Hematopoietic multipotent progenitor cell treated with erythropoietin and hydrocortisone succinate and interleukin-3 and kit ligand, for 17 days (in vitro differentiated cells): ENCODE data around the gene RUVBL2.
"Not testable (repeated sequence)": the region's sequence is repeated elsewhere in the genome, so short reads cannot be mapped to it uniquely, and the experiment has no call there.

Source experiments
- DNase-seq: peaks from one replicate; pipeline ENCODE4 v3.0.0-alpha.2; 2015; ENCODE audit warnings: low spot score

RUVBL2 gene

DNA sequence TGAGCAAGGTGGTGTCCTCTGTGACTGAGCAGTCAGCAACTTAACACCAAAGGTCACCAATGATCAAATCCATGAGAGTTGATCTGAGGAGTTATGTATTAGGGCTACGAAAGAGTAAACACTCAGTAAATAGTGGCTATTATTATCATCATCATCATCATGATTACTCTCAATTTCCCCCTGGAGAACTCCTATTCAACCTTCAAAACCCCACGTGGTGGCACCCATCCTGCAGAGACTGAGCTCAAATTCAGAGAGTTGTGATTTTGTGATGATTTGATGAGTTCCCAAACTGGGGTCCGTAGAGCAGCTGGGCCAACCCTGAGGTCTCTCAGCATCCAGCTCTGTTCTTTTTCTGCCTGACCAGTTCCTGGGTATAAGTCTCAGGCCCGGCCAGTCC, 56.1 kb downstream of the RUVBL2 start:
- DNase-seq: not testable (repeated sequence)

DNA sequence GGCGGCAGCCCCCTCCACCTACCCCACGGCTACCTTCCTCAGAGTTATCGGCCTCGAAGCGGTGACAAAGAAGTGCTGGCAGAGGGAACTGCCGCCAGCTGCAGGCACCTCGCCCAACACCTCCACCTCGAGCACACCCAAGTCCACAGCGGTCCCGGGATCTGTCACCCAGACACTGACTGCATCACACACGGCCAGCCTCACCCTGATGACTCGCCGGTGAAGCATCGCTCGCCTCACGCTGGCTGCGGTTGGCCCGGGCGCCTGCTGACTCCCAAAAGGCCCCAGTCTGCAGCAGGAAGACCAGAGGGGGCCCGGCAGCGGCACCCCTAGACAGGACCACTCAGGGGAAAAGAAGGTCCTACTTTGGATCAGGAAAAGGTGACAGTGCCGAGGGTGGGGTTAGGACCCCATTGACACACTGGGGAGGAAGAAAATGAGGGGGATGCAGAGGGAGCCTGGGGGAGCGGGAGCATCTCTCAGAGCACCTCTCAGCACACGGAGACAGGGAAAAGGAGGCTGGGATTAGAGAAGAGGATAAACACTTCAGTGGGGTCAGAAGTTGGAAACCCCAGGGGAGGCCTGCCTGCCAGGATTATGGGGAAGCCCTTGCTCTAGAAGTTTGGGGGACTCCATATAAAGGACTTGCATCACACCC, 56.8 kb downstream of the RUVBL2 start:
- not testable (repeated sequence) for DNase-seq

DNA sequence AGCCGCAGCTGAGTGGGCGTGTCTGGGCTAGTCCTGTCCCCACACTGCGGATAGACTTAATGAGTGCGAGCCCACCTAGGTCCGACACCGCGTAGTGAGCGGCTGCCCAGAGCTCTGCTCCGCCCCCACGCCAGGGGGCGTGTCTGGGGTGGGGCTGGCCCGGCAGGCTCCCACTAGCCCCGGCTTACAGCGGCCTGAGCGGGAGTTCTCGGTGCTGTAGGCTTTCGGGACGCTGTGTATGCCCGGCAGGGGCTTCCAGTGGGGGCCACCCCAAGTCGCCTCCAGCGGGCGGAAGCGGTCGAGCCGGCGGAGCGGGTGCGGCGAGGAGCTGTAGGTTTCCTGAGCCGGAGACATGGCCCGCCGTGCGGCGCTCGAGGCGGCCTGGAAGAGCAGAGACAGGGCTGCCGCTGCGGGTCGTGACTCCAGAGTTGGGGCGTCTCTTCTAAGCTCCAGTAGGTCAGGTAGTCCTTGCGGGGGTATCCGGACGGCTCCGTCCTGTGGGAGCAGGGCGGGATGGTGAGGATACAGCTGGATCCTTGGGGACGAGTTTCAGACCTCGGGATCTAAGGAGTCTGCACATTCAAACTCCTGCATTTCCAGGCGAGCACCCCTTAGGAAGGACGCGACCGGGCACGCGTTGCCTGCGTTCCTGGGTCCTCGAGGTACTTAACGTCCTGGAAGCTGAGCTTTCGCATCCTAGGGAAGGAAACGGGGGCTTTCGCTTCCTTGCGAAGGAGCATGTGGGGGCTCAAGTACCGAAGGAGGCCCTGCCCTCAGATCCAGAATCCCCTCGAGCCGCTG, 62.6 kb downstream of the RUVBL2 start:
- peak; percentile 32 for DNase-seq

DNA sequence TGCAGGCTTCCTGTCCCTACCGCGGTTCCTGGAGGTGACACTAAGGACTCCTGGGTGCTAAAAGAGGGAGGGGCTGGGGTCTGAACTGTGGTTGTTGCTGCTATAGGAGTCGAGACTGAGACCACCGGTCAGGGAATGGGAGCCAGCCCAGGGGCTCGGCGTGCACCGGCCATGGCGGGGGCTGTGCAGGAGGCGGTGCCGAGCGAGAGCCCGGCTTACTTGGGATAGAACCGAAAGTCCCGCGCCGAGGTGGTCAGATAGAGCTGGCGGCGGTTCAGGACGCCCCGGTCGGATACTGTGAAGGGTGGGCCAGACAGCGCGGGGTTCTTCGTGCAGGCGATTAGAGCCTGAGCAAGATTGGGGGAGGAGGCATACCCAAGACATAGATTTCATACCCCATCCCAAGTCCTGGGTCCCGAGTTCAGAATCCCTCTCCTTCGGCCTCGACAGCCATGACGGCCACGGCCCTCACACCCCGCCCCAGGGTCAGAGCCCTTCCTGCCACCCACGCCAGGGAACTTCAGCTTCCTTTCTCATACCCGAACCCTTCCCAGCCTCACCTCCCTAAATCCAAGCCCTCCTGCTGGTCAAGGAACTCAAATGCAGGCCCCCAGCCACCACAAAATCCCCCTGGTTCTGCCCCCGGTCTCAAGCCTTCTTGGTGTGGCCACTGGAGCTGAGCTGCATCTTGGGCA, 63.4 kb downstream of the RUVBL2 start:
- not testable (repeated sequence) for DNase-seq

DNA sequence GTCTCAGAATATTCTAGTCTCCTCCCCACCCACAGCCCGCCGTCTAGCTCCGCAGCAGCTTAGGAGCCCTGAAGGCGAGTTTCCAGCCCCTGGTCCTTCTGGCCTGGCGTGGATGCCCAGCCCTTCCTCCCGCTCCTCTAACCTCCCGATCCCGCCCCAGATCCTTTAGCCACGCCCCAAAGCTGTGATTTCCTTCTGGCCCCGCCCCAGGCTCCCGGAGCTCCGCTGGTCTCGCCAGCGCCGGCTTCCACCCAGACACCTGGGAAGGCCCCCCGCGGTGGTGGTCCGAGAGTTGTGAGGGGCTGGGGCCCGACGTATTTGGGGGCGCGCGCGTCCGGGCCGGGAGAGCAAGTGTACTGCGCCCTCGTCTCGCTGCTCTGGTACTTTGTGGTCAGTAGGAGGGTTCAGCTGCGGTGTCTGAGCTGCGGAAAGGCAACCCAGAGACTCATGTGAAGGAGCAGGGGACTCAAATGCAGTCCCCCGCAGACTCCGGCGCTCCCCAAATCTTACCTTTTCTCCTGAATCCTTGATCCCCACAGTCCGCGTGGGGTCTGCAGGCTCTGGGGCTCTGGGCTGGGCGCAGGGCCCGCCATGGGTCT, 64.0 kb downstream of the RUVBL2 start, which contains the start of gene CGB7:
CGB7 (minus strand) TSS at position 114 of the 599 bp plus-strand sequence. CDS start 2,374 bp downstream, outside the sequence.
- no peak for DNase-seq

DNA sequence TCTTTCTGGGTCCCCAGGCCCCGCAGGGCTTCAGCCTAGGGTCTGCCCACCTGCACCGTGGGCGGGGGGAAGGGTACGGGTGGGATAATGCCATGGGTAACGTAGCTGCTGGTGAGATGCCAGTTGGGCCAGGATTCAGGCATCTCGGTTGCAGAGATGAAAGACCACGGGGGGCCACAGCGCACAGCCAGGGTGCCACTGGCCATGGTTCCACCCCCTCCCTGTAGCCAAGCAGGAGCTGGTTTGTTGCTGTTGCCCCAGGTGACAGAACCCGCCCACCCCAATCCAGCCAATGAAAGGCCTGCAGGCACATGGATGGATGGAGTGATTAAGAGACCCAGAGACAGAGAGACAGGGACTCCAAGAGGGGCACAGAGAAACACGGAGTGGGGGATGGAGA, 64.9 kb downstream of the RUVBL2 start:
- DNase-seq: no peak

DNA sequence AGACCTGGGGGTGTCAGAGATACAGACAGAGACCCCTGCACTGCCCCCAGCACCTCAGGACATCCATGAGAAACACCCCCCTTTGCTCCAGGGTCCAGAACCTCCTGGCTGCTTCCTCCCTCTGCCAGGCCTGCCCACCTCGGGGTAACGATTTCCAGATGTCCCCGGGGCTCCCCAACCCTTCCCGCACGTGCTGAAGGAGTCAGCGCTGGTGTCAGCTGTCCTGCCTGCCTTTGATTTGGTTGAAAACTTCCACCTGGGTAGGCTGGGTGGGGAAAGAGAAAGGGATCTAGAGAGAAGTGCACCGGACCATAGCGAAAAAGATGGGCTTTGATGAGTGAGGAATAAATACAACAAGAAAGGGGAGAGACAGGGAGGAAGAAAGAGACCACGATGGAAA, 65.4 kb downstream of the RUVBL2 start:
- DNase-seq: no peak

DNA sequence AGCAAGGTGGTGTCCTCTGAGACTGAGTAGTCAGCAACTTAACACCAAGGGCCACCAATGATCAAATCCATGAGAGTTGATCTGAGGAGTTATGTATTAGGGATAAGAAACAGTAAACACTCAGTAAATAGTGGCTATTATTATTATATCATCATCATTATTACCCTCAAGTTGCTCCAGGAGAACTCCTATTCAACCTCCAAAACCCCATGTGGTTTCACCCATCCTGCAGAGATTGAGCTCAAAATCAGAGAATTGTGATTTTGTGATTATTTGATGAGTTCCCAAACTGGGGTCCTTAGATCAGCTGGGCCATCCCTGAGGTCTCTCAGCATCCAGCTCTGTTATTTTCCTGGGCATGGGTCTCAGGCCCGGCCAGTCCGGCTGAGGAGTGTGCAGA, 67.3 kb downstream of the RUVBL2 start:
- no peak for DNase-seq

DNA sequence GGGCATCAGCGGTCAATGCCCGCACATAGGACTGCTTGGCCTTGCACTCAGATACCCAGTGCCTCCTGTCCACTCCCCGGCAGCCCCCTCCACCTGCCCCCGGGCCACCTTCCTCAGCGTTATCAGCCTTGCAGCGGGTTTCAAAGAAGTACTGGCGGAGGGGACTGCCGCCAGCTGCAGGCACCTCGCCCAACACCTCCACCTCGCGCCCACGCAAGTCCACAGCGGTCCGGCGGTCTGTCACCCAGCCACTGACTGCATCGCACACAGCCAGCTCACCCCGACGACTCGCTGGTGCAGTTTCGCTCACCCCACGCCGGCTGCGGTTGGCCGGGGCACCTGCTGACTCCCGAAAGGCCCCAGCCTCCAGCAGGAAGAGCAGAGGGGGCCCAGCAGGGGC, 67.8 kb downstream of the RUVBL2 start:
- no peak for DNase-seq

DNA sequence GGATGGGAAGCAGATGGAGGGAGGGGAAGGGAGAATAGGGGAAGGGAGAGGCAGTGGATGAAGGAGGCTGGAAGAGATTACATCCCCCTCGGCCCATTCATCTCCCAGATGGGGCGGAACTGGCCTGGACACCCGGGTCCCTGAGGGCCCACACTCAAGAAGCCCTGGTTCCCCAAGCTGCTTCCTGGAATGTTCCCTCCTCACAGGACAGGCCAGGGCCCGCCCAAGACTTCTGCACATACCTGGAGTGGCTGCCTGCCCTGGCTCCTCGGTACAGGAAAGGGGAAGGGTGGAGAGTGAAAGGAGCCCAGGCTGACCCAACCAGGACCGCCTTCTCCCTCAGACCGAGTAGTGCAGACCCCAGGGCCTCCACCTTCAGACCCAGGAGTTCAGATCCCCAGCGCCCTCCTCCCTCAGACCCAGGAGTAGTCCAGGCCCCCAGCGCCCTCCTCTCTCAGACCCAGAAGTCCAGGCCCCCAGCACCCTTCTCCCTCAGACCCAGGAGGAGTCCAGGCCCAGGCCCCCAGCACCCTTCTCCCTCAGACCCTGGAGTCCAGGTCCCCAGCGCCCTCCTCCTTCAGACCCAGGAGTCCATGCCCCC, 70.4 kb downstream of the RUVBL2 start:
- no peak for DNase-seq

DNA sequence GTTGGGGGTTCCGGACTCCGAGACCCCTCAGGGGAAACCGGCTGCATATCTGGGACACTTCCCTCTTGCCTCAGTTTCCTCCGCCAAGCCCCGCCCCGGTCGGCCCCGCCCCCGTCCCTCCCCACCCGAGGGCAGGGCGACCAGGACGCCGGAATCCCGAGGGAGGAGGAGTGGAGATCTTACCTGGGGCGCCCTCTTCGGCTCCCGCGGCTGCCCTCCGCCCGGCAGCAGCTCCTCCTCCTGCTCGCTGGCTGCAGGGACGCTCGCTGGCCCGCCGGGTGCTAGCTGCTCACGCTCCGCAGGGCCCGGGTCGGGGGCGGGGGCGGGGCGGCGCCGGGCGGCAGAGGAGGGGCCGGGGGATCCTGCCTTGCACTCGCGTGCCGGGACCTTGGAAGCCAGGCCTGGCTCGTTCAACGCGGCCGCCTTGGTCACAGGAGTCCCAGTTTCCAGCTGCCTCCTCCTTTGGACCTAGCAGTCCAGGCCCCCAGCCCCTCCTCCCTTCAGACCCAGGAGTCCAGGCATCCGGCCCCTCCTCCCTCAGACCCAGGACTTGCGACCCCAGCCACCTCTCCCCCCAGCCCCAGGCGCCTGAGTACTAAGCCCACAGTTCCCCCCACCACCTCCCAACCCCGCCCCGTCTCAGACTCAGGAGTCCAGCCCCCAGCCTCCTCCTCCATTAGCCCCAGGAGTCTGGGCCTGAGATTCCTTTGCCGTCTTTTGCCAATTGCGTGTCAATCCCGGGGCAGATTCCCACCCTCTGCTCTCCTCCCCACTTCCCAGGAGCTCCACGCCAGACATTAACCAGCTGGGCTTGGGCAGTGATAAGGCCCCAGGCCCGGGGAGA, 71.3 kb downstream of the RUVBL2 start, which contains the start of gene NTF4:
NTF4 (minus strand) TSS at position 51 of the 844 bp plus-strand sequence. CDS start 2,821 bp downstream, outside the sequence.
- DNase-seq: no peak
